GM23338 (cell line): ENCODE measurements around the gene UGCG.

Experiments used
- CTCF ChIP-seq, 2 experiments: fragments of 200-600 bp in 1 of 2; sonication (generic) in 1 of 2; conservative IDR thresholded peaks; 2 replicates each; pipeline versions ENCODE4 v1.5.1 to v1.6.1; 2016 to 2017; ENCODE audit warnings: antibody characterized with exemption in 2 of 2, low read depth in 2 of 2, mild to moderate bottlenecking in 2 of 2, moderate library complexity in 1 of 2
- ETS1 ChIP-seq: IDR thresholded peaks from 2 replicates; pipeline ENCODE4 v1.6.1; 2016; ENCODE audit warnings: antibody characterized with exemption
- EZH2 ChIP-seq: fragments of 200-600 bp; sonication (generic); IDR thresholded peaks from one replicate; pipeline ENCODE4 v1.8.0; 2017; ENCODE audit warnings: antibody characterized with exemption, mild to moderate bottlenecking, low read depth; ENCODE audit not compliant: unreplicated experiment
- JUNB ChIP-seq: IDR thresholded peaks from one replicate; pipeline ENCODE4 v1.6.1; 2016; ENCODE audit warnings: antibody characterized with exemption; ENCODE audit not compliant: unreplicated experiment
- POLR2AphosphoS5 ChIP-seq: IDR thresholded peaks from 2 replicates; pipeline ENCODE4 v1.6.1; 2016; ENCODE audit warnings: antibody characterized with exemption, low read depth
- ZNF114 ChIP-seq: fragments of 250-450 bp; sonication (Bioruptor Pico); IDR thresholded peaks from 2 replicates; pipeline ENCODE4 v1.5.0; 2020; ENCODE audit warnings: mild to moderate bottlenecking, moderate library complexity

DNA sequence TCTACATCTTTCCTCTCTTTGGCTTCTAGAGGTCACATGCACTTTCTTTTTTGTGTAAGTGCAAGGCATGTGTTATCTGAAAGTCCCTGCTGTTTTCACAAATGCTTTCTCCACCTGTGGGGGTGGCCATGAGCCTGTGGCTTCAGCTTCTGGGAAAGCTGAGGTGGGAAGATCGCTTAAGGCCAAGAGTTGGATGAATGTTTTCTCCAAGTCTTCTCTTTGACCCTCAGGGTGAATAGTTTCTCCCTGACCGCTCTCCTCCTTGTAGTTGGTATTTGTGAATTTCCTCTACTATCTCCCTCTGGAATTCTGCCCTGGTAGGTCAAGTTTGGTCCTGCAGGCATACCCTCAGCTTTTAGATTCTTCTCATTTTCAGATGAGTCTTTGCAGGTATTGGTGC is 74.2 kb downstream of the UGCG start:
- no peak for TF ChIP-seq EZH2
- no peak for TF ChIP-seq CTCF (conservative IDR thresholded peaks at IDR 0.05; ENCODE audit: low read depth in 2 of 2)
- no peak for TF ChIP-seq ETS1
- no peak for TF ChIP-seq POLR2AphosphoS5
- TF ChIP-seq JUNB, result no peak
- TF ChIP-seq ZNF114, result no peak
